Measurements from ENCODE around the gene RPL35.

RPL35 gene

DNA sequence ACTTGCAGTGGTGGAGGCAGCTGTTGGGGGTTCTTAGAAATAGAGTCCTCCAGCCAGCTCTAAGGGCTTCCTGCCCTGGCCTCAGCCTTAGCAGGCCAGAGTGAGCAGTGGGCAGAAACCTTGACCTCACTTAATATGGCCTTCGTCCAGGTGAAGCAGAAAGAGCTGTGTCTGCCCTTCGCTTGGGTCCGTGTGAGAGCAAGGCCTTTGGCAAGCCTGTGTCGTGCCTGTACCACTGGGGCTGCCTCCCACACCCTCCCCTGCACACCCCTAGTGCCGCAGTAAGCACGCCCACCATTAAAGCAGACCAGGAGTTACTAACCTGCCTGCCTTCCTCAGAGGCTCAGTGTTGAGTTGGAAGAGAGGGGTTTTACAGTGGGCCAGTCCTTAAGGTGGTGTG lies 13.7 kb upstream of the RPL35 start:
- no peak for DNase-seq

DNA sequence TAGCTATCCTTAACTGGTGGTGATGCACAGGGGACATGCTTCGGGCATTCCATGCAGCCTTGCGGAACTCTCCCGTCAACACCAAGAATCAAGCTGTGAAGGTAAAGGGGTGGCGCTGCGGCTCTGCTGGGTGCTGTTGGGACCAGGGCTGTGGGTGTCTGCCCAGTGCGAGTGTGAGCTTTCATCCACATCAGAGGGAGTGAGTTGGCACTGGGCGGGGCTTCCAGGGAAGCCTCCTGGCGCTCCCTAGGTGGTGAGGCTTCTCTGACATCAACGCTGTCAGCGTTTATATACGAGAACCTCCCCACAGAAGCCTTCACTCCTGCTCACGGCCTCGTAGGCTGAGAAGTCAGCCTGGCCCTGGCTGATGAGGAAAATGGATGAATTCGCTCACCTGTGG lies 11.9 kb upstream of the RPL35 start:
- no peak for DNase-seq

DNA sequence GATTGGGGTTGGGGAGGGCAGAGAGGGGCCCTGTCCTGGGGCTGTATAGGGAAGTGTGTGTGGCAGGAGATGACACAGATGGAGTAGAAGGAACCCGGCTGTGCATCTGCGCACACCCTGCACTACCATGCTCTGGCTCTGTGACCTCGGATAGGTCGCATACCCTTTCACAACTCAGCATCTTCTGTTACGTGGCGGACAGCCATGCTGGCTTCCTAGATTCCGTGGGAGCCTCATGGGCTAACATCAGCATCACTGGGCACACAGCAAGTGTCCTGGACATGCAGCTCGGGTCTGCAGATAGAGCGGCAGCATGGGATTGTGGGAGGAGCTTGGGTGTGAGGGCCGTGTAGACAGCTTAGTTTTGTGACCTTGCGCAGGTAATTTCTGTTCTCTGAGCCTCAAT lies 9.4 kb upstream of the RPL35 start:
- no peak for DNase-seq

DNA sequence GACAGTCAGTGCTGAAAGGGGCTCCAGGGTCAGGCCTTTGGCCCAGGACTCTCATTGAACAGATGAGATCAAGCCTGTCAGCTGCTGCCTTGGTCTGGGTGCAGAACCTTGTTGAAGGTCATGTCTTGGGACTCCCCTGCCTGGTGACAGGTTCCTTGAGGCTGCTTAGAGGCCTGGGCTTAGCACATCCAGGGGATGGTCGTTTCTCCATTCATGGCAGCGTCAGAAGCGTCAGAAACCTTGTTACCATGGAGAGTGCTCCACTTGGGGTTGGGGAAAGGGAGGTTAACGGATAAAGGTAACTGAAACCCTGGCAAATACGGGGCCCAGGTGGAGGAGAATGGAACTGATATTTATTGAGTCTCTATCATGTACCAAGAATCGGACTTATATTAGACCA lies 9.0 kb upstream of the RPL35 start:
- no peak for DNase-seq

DNA sequence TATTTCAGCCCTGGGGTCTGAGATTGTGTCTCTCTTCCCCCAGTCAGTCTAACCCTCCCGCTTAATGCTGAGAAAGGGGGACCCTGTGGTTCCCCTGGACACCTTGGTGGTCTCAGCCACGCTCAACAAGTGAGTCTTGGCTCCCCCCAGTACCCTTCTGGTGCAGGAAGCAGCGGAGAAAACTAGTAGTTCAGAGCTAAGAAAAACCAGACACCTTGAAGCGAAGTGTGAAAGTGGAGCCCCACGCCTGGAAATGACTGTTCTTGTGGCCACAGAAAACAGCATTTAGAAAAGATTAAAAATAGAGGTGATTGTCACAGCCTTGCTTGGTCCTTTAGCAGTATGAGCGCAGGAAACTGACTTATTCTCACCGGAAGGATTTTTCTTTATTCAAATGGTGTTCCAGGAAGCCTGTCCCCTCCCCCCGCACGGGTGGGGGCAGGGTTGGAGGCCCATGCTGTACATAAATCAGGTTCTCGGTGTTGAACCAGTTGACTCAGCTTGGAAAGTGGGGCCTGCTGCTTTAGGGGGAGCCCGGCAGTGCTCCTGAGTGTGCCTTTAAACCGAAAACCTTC lies 8.3 kb upstream of the RPL35 start:
- no peak for DNase-seq

DNA sequence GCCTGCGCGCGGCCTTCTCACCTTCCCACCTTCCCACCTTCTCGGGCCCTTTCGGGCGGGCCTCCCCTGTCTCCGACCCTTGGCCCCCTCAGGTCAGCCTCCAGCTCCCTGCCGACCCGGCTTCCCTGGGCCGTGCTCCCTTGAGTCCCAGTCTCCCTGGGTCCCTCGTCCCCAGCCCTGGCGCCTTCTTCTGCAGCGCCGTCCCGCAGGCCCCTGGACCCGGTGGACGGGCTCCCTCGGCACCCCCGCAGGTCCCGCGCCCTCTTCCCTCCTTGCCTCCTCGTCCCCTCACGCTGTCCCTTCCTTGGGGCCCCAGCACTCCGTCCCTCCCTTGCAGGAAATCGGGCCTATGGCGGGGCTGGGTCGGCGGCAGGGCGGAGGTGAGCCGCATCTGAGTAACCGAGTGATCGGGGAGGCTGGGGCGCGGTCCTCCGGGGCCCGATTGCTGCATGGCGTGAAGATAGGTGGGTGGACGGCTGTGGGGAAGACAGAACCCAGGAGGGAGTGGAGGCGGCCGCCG lies 7.8 kb upstream of the RPL35 start:
- no peak for DNase-seq

DNA sequence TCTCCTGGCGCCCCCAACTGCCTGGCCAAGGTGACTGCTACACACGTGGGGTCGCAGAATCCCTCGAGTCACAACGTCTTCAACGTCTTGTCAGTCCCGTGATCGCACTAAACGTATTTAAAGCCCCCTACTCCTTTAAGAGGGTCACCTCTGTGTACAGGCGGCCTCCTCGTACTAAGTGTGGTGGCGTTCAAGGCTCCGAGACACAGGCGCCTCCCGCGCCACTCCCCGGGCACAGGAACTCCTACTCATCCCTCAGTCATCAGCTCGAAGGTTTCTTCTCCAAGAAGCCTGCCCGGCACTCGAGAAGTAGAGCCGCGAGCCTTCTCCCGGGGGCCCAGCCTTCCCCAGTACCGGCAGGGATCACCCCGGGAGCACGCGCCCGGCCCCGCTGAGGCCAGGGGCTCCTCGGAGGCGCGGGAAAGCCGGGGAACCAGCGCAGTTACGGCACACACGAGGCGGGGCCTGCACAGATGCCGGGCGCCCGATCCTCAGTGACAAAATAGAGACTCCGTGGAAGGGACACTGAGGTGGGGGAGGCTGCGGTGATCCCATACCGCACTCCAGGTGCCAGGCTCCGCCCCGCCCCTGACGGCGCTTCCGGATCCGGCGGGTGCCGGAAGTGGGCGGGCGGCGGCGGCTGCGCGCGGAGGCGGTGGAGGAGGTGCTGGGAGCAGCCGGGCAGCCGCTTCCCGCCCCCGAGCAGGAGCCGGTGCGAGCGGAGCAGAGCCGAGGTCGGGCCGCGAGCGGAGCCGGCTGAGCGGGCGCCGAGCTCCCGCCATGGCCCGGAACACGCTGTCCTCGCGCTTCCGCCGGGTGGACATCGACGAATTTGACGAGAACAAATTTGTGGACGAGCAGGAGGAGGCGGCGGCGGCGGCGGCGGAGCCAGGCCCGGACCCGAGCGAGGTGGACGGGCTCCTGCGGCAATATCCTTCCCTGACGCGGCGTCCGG lies 7.0 kb upstream of the RPL35 start:
- DNase-seq, result peak; percentile 43

DNA sequence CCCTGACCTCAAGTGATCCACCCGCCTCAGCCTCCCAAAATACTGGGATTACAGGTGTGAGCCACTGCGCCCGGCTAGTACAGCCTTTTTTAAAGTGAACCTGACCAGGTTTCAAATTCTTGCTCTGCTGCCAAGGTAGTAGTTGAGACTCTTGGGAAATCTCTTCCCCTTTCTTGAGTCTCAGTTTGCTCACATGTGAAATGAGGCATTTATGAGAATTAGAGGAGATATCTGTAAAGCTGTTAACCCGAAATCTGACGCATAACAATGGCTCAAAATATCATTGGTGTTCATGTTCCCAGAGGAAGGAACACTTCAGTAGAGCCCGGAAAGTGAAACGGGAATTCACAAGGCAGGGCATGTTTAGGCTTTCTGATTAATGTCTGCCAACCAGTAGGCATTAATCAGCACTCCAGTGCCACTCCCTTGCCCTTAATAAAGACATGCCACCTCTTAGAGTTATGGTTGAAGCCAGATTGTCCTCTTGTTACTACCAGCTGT lies 1.7 kb upstream of the RPL35 start:
- DNase-seq, result no peak

DNA sequence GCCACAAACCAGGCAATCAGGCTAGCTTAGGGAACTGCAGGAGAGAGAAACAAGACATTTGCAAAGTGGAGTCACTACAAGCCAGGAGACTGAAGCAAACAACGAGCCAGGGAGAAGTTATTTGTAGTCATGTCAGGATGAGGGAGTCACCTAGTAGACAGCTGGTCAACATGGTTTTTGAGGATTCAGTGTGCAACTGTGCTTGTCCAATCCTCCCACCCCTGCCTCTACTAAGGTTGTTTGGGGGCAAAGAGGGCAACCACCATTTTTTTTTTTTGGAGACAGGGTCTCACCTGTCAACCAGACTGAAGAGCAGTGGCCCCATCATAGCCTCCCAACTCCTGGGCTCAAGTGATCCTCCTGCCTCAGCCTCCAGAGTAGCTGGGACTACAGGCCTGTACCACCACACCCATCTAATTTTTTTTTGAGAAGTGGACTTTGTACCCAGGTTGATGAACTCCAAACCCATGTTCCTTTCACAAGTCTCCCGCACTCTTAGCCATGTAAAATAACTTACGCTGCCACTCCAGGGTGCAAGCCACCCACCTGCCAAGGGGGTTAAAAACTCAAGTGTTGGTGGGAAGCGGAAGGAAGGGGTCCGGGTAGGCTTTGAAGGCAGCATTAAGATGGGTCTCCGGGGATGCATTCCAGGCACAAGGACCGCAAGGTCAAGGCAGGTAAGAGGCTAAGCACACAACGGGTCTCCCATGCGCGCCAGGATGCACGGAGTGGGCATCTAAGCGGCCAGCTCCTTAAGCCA lies 995 bp downstream of the RPL35 start:
- no peak for DNase-seq

DNA sequence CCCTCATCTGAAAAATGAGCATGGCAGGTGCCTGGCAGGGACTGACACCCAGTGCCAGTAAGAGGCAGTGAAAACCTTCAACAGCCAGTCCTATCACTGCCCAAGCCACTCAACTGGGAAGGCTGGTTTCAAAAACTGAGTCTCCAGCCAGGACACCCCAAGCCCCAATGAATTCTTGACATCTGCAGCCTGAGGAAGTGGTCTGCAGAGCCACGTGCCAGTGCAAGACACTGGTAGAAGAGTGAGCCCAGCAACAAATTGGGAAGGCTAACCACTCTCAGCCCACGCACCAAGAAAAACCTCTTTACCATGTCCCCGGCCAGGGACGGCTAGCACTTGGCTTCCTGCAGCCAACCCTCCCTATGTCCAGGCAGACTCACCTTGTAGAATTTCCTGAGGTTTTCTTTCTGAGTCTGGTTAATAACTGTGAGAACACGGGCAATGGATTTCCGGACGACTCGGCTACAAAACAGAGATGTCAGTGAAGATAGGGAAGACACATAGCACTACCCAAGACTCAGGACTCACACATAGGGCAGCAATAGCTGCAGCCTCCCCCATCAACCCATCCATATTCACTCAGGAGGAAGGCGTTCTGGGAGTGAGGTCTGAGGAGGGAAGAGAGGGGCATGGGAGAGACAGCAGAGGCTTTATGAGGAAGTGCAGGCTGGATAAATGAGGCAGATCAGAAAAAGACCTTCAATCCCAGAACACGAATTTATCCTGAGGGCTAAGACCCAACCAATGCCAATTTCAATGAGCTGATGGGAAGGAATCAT lies 1.8 kb downstream of the RPL35 start:
- DNase-seq, result no peak

DNA sequence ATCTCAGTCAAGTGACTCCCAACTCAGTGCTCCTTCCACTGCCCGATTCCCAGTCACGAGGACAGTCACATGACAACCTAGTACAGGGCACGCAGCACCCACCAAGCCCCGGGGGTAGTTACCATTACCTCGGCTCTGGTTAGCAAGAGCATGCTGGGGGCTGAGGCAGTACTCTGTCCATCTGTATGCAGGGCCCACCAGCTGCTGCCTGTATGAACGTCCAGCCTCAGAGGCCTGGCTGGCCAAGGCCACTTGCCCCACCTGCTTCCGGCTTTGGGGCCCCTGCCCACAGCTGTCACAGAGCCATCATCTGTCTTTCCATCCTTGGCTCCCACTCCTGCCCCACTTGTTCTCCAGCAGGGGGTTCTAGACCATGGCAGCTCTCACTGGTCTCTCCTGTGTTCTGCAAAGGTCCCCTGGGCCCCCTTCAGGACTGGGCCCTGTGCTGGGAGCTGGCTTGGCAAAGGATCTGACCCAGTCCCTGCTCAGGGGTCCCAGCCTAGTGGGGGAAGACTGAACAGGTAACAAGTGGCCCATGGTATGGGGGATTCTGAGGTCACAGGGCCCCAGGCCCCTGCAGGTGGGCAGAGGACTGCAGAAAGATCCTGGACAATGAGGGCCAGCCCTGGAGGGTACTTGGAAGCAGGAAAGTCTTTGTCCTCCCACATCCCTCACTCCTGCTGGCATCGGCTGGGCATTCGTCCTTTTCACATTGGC lies 3.3 kb downstream of the RPL35 start:
- DNase-seq, result no peak

DNA sequence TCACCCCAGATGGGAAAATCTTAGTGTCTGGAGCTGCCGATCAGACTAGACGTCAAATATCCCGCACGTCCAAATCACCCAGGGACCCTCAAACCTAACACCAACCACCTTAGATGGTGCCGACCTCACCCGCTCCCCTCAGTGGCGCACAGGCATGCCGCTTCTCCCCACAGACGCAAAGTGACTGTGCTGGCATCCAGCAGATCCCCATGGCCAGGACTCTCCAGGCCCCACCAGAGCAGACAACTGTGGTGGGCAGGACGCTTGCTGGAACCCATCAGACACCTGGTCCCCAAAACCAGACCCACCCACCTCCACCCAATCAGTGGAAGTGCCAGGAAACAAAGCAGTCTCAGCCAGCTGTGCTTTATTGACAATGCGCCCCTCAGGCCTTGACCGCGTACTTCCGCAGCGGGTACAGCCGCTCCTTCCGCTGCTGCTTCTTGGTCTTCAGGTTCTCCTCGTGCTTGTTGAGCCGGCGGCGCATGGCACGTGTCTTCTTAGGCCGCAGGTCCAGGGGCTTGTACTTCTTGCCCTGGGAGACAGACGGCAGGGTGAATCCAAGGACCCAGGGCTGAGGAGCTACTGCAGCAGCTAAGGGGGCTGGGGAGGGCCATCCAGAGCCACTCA lies 4.1 kb downstream of the RPL35 start:
- no peak for DNase-seq

DNA sequence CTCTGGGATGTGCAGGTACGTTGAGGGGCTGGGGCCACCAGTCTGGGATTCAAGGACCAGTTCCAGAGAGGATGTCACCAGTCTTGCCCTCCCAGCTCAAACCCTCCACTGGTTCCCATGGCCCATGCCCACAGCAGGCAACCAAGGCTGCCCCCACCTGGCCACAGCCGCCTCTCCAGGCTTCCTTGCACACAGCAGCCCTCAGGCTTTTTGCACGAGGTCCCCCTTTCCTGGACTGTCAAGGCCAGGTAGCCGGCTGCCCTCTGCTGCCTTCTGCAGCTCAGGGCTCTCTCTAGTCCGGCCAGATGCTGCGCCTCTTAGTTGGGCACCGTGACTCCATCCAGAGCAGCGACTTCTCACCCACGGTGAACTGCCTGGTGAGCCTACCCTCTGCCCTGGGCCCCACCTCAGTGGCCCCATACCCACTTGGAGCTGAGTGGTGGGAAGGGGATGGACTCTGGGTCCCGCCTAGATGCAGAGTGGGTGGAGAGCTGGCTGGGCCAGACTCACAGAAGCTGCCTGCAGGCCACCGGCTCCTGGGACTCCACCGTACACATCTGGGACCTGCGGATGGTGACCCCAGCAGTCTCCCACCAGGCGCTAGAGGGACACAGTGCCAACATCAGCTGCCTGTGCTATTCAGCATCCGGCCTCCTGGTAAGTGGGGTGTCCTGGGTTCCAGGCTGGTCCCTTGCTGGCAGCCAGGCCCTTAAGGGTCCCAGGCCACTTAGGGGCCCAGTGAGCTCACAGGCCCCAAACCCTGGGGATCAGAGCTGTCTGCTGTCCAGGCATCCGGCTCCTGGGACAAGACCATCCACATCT lies 5.6 kb downstream of the RPL35 start:
- no peak for DNase-seq

DNA sequence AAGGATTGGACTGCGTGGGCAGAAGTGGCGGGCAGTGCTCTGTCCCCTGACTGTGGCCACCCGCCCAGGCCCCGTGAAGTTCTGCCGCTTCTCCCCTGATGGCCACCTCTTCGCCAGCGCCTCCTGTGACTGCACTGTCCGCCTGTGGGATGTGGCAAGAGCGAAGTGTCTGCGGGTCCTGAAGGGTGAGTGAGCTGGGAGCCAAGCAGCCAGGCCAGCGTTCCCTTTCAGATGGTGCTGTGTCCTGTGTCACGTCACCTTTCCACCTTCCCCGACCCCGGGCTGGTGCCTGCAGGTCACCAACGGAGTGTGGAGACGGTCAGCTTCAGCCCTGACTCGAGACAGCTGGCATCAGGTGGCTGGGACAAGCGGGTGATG lies 6.2 kb downstream of the RPL35 start:
- no peak for DNase-seq

DNA sequence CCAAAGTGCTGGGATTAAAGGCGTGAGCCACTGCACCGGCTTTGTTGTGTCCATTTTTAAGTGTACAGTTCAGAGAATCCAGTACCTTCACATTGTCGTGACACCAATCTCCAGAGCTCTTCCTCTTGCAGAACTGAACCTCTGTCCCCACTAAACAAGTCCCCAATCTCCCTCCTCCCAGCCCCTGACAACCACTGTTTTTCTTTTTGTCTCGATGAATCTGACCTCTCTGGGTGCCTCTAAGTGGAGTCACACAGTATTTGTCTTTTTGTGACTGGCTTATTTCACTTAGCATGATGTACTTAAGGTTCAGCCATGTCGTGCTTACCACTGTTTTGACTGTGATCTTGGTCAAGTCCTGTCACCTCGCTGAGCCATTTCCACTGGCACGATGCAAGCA lies 6.9 kb downstream of the RPL35 start:
- no peak for DNase-seq

DNA sequence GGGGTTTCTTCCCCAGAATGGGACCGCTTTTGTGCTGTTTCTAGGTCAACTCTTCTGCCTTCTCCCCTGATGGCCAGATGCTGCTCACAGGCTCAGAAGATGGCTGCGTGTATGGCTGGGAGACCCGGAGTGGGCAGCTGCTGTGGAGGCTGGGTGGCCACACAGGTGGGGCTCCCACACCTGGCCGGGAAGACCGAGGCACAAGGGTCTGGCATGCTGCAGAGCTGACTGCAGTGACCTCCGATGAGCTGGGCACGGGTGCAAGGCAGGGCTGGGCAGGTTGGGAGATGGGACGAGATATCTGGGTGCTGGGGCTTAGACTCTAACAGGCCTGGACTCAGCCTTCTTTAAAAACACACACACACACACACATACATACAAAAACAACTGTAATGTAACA lies 7.6 kb downstream of the RPL35 start:
- DNase-seq, result no peak

DNA sequence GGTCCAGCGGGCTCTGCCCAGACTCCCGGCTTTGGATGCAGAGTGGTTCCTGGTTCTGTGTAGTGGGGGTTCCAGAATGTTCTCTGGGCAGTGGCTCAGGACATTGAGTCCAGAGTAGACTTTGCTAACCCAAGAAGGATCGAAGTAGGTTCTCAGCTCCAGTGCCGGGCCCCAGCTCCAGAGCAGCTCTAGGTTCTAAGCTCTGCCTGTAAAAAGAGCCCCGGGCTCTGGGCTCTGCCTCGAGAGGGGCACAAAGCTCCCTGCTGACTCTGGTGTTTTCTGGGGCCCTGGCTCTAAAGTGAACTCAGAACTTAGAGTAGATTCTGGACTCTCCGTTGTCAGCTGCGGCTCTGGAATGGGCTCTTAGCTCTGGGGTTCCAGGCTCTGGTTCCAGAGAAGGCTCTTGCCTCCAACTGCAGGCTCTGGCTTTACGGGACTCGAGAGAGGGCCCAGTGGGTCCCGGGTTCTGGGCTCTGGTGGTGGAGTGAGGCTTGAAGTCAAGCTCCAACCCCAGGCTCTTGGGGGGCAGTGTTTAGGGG lies 8.1 kb downstream of the RPL35 start:
- no peak for DNase-seq

DNA sequence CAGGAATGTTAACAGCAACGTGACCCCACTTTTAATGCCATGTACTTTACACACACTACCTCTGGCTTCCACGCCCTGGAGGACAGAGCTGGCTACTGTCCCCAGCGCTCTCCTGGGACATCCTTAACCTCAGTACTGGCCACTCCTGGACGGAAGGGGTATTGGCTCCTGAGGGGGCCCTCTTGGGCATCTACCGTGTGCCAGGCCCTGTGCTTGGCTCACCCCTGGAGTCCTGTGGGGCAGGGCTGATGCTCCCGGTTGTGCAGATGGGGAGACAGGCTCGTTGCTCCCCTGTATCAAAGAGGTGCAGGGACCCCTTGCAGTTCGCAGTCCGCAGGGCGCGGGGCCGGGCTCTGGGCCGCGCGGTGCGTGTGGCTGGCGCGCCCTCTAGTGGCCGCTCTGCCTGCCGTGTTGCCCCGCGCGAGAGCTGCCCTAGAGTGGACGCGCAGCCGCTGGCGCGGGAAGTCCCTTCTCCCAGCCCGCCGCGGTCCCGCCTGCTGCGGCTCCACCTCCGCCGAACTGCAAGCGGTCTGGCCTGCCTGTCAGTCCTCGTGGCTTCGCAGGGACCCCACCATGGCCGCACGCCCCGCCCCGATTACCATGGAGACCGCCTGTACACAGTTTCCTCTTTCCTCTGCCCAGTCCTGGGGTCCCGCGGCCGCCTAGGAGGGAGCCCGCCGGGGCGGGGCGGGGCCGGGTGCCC lies 8.8 kb downstream of the RPL35 start, which contains the start of gene WDR38:
TSS of gene WDR38 (plus strand) at position 632 of the 703 bp plus-strand sequence. CDS start 72 bp downstream, outside the sequence.
- DNase-seq, result no peak

DNA sequence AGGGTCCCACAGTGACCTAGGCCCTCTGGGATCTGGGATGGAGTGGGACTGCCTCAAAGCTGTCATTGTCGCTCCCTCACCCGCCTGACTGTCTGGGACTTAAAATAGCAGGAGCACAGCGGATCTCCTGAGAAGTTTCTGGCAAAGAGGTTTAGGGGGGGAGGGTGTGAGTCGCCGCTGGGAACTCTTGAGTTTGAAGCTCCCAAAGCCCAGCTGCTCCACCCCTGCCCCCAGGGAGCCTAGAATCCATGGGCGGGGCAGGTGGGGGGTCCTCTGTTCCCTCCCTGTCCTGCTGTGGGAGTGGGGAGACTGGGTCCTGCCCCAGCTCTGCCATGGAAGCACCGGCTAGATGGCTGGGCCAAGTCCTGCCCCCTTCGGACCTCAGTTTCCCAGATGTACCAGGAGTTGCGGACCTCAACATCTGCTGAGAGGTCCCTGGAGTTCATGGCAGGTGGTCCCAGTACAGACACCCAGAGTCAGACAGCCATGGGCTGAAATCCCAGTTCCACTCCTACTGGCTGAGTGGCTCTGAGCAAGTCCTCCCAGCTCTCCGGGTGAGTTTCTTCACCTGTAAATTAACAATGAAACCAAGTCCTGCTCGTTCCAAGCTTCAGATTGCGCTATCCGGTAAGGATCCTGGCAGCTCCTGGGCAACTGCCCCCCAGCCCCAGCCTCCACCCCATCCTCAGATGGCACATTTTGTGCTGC lies 9.5 kb downstream of the RPL35 start:
- DNase-seq, result no peak

Measured in NCI-H1694 treated with DMSO at 0.1 percent for 48 hours (cell line).